DND-41 (cell line): Measurements from ENCODE around the gene CARD18.

Experiments
- ATAC-seq: fragments of 200-7000 bp; cut with Tn5 transposase; 3 replicates; pipeline ENCODE4 v1.9.1; 2021; ENCODE audit warnings: low read depth; ENCODE audit not compliant: insufficient read depth
- DNase-seq: peaks from one replicate; pipeline ENCODE4 v3.0.0-alpha.2; 2020
- H2AFZ ChIP-seq: 2 replicates; pipeline ENCODE4 v1.6.0; 2012; ENCODE audit warnings: low read depth, low read length
- H3K27ac ChIP-seq: 2 replicates; pipeline ENCODE4 v1.5.1; 2012; ENCODE audit warnings: low read length, inconsistent platforms
- H3K27me3 ChIP-seq: fragments of 200-600 bp; sonication (generic); 2 replicates; pipeline ENCODE4 v1.6.0; 2012; ENCODE audit warnings: low read length, mild to moderate bottlenecking, inconsistent platforms; ENCODE audit not compliant: insufficient read depth, poor library complexity
- H3K36me3 ChIP-seq: 2 replicates; pipeline ENCODE4 v1.5.1; 2012; ENCODE audit warnings: low read length, inconsistent platforms; ENCODE audit not compliant: insufficient read depth
- H3K4me1 ChIP-seq: 2 replicates; pipeline ENCODE4 v1.5.1; 2012; ENCODE audit warnings: mild to moderate bottlenecking, low read length; ENCODE audit not compliant: insufficient read depth
- H3K4me2 ChIP-seq: 2 replicates; pipeline ENCODE4 v1.6.0; 2012; ENCODE audit warnings: mild to moderate bottlenecking, moderate library complexity, low read length, inconsistent platforms; ENCODE audit not compliant: insufficient read depth
- H3K4me3 ChIP-seq, 2 experiments: fragments of 200-600 bp in 1 of 2; shearing (Covaris generic) in 1 of 2; 2 replicates each; pipeline ENCODE4 v1.5.1; 2012 to 2016; ENCODE audit warnings: inconsistent platforms in 2 of 2, low read length in 2 of 2, mild to moderate bottlenecking in 2 of 2, low read depth in 1 of 2, moderate library complexity in 1 of 2
- H3K79me2 ChIP-seq: 2 replicates; pipeline ENCODE4 v1.6.0; 2012; ENCODE audit warnings: low read length, inconsistent platforms; ENCODE audit not compliant: insufficient read depth
- H3K9ac ChIP-seq: 2 replicates; pipeline ENCODE4 v1.6.0; 2012; ENCODE audit warnings: low read depth, mild to moderate bottlenecking, inconsistent platforms, low read length, moderate library complexity
- H3K9me3 ChIP-seq: 2 replicates; pipeline ENCODE4 v1.5.1; 2012; ENCODE audit warnings: low read length, moderate library complexity, mild to moderate bottlenecking, inconsistent platforms; ENCODE audit not compliant: insufficient read depth, severe bottlenecking
- H4K20me1 ChIP-seq: 2 replicates; pipeline ENCODE4 v1.6.0; 2012; ENCODE audit warnings: low read length; ENCODE audit not compliant: insufficient read depth
- CTCF ChIP-seq: IDR thresholded peaks from 2 replicates; pipeline ENCODE4 v1.5.1; 2012; ENCODE audit warnings: borderline replicate concordance, low read length, moderate library complexity, mild to moderate bottlenecking; ENCODE audit not compliant: poor library complexity, severe bottlenecking; ENCODE audit errors: extremely low read depth
- EZH2 ChIP-seq: IDR thresholded peaks from 3 replicates; pipeline ENCODE4 v1.6.1; 2012; ENCODE audit warnings: borderline replicate concordance, low read depth, mild to moderate bottlenecking, moderate library complexity, low read length, inconsistent platforms; ENCODE audit not compliant: severe bottlenecking

CARD18 gene

GRCh38 chr11:105181100-105181499 lies 41.5 kb upstream of the CARD18 start:
- Histone ChIP-seq H3K4me1 (no peaks in the 10 kb centered on the region), H3K4me2 (no peak overlapping the region), H3K9me3 (no peaks in the 10 kb centered on the region), H3K27me3 (no peaks in the 10 kb centered on the region), H3K4me3 (no peak overlapping the region), H4K20me1 (no peaks in the 10 kb centered on the region), H3K9ac (no peak overlapping the region), H3K79me2 (no peaks in the 10 kb centered on the region), H3K27ac (no peak overlapping the region), H3K36me3 (no peaks in the 10 kb centered on the region), H2AFZ (no peak overlapping the region)
- no peak for TF ChIP-seq EZH2
- no peak for TF ChIP-seq CTCF
- DNase-seq (no peak), ATAC-seq (no peak)

DNA sequence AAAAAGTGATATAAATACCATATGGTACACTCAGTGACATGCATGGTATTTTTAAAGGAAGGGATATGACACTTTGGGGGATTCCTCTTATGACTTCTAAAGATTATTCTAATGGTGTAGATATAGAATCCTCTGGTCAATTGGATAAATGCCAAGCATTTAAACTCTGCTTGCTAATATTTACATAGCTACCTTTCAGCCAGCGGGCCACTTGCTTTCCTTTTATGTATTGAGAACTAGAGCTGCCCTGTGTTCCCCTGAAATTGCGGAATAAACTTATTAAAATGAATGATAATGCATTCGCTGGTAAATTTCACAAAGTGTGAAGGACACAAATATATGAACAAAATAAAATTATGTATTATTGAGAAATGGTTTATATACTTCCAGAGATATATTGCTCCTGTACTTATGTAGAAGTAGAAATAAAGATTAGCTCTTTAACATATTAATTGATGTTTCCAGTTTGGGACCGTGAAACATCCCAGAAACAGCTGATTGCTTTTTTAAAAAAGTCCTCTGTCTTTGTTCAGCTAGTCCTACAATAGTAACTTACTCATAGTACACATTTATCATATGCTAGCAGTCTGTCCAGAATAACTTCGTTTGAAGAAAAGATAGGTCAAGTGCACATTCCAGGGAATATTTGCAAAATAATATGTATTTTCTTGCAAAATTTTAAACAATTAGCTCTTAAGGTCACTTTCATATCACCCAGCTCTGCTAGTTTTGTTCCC lies 40.1 kb upstream of the CARD18 start:
- Histone ChIP-seq H3K4me1 (no peaks in the 10 kb centered on the region), H4K20me1 (no peaks in the 10 kb centered on the region), H3K79me2 (no peaks in the 10 kb centered on the region), H3K27me3 (no peaks in the 10 kb centered on the region), H3K9ac (no peak overlapping the region), H3K4me3 (no peak overlapping the region), H3K27ac (no peak overlapping the region), H2AFZ (no peak overlapping the region), H3K4me2 (no peak overlapping the region), H3K9me3 (no peaks in the 10 kb centered on the region), H3K36me3 (no peaks in the 10 kb centered on the region)
- TF ChIP-seq CTCF = no peak
- TF ChIP-seq EZH2 = no peak
- DNase-seq (no peak), ATAC-seq (no peak)

GRCh38 chr11:105177658-105178057 lies 38.1 kb upstream of the CARD18 start:
- H3K9me3 ChIP-seq = no peaks in the 10 kb centered on the region
- H3K9ac ChIP-seq = no peak overlapping the region
- TF ChIP-seq CTCF (no peak), EZH2 (no peak)
- no peak overlapping the region for H3K27ac ChIP-seq
- H3K27me3 ChIP-seq = no peaks in the 10 kb centered on the region
- no peaks in the 10 kb centered on the region for H3K4me1 ChIP-seq
- no peak for ATAC-seq
- no peak overlapping the region for H3K4me3 ChIP-seq
- H4K20me1 ChIP-seq = no peaks in the 10 kb centered on the region
- no peak overlapping the region for H2AFZ ChIP-seq
- H3K4me2 ChIP-seq = no peak overlapping the region
- no peak for DNase-seq
- no peaks in the 10 kb centered on the region for H3K36me3 ChIP-seq
- no peaks in the 10 kb centered on the region for H3K79me2 ChIP-seq
